GM23338 (cell line): ENCODE results near the gene RGL2. TPM values are rescaled to one million over a fixed set of nuclear protein-coding genes. Genes with fewer than 3 reads are reported as not detected.

Experiments
- ATAC-seq: fragments of 200-7000 bp; cut with Tn5 transposase; 3 replicates; pipeline ENCODE4 v1.9.1; 2020
- DNase-seq: peaks from one replicate; pipeline ENCODE4 v3.0.0-alpha.2; 2015; ENCODE audit warnings: low spot score
- H2AFZ ChIP-seq: fragments of 200-600 bp; sonication (generic); 2 replicates; pipeline ENCODE4 v1.8.0; 2016; ENCODE audit warnings: antibody characterized with exemption, mild to moderate bottlenecking, moderate library complexity
- H3F3A ChIP-seq: fragments of 200-600 bp; sonication (generic); replicated peaks from 2 replicates; pipeline ENCODE4 v1.8.0; 2017; ENCODE audit warnings: antibody characterized with exemption, mixed run types, low read depth
- H3K27ac ChIP-seq: fragments of 200-600 bp; sonication (generic); 2 replicates; pipeline ENCODE4 v1.6.1; 2016; ENCODE audit warnings: low read depth
- H3K27me3 ChIP-seq: fragments of 200-600 bp; sonication (generic); 2 replicates; pipeline ENCODE4 v1.8.0; 2016; ENCODE audit warnings: mild to moderate bottlenecking, mixed run types, moderate library complexity; ENCODE audit not compliant: insufficient read depth
- H3K36me3 ChIP-seq: fragments of 200-600 bp; sonication (generic); 2 replicates; pipeline ENCODE4 v1.8.0; 2016; ENCODE audit warnings: mild to moderate bottlenecking; ENCODE audit not compliant: insufficient read depth
- H3K4me1 ChIP-seq: fragments of 200-600 bp; sonication (generic); 2 replicates; pipeline ENCODE4 v1.8.0; 2016; ENCODE audit warnings: mild to moderate bottlenecking, moderate library complexity; ENCODE audit not compliant: insufficient read depth
- H3K4me2 ChIP-seq: fragments of 200-600 bp; sonication (generic); 2 replicates; pipeline ENCODE4 v1.7.1; 2017; ENCODE audit warnings: mixed run types
- H3K4me3 ChIP-seq: fragments of 200-600 bp; sonication (generic); 2 replicates; pipeline ENCODE4 v1.6.1; 2016; ENCODE audit warnings: mixed run types
- H3K79me2 ChIP-seq: fragments of 200-600 bp; sonication (generic); replicated peaks from 2 replicates; pipeline ENCODE4 v1.8.0; 2017; ENCODE audit warnings: mild to moderate bottlenecking; ENCODE audit not compliant: insufficient read depth
- H3K9me2 ChIP-seq: fragments of 200-600 bp; sonication (generic); 2 replicates; pipeline ENCODE4 v1.8.0; 2017; ENCODE audit not compliant: insufficient read depth
- H4K20me1 ChIP-seq: fragments of 200-600 bp; sonication (generic); replicated peaks from 2 replicates; pipeline ENCODE4 v1.8.0; 2017; ENCODE audit warnings: mild to moderate bottlenecking; ENCODE audit not compliant: insufficient read depth
- H3K27ac Mint-ChIP-seq: 2 replicates; pipeline ENCODE4 v1.8.0; 2020; ENCODE audit warnings: inconsistent platforms, mild to moderate bottlenecking, moderate library complexity, mixed read lengths
- H3K27me3 Mint-ChIP-seq: 3 replicates; pipeline ENCODE4 v1.8.0; 2022; ENCODE audit warnings: low read depth, mild to moderate bottlenecking, moderate library complexity, mixed read lengths, inconsistent platforms; ENCODE audit not compliant: insufficient read depth, poor library complexity
- H3K36me3 Mint-ChIP-seq: 3 replicates; pipeline ENCODE4 v1.8.0; 2021; ENCODE audit warnings: low read depth, mild to moderate bottlenecking, inconsistent platforms, moderate library complexity, mixed read lengths
- H3K4me1 Mint-ChIP-seq: 3 replicates; pipeline ENCODE4 v1.8.0; 2020; ENCODE audit warnings: mild to moderate bottlenecking, inconsistent platforms, mixed read lengths
- H3K4me3 Mint-ChIP-seq: 3 replicates; pipeline ENCODE4 v1.8.0; 2021; ENCODE audit warnings: moderate library complexity, mild to moderate bottlenecking, inconsistent platforms, mixed read lengths
- H3K9me3 Mint-ChIP-seq: 3 replicates; pipeline ENCODE4 v1.8.0; 2020; ENCODE audit warnings: moderate library complexity, mild to moderate bottlenecking, inconsistent platforms, mixed read lengths
- CTCF ChIP-seq, 2 experiments: fragments of 200-600 bp in 1 of 2; sonication (generic) in 1 of 2; conservative IDR thresholded peaks; 2 replicates each; pipeline versions ENCODE4 v1.5.1 to v1.6.1; 2016 to 2017; ENCODE audit warnings: antibody characterized with exemption in 2 of 2, low read depth in 2 of 2, mild to moderate bottlenecking in 2 of 2, moderate library complexity in 1 of 2
- ETS1 ChIP-seq: IDR thresholded peaks from 2 replicates; pipeline ENCODE4 v1.6.1; 2016; ENCODE audit warnings: antibody characterized with exemption
- EZH2 ChIP-seq: fragments of 200-600 bp; sonication (generic); IDR thresholded peaks from one replicate; pipeline ENCODE4 v1.8.0; 2017; ENCODE audit warnings: antibody characterized with exemption, mild to moderate bottlenecking, low read depth; ENCODE audit not compliant: unreplicated experiment
- NANOG ChIP-seq: IDR thresholded peaks from 2 replicates; pipeline ENCODE4 v1.6.1; 2016; ENCODE audit warnings: antibody characterized with exemption, borderline replicate concordance
- POLR2AphosphoS5 ChIP-seq: IDR thresholded peaks from 2 replicates; pipeline ENCODE4 v1.6.1; 2016; ENCODE audit warnings: antibody characterized with exemption, low read depth
- REST ChIP-seq: IDR thresholded peaks from one replicate; pipeline ENCODE4 v1.6.1; 2018; ENCODE audit warnings: antibody characterized with exemption; ENCODE audit not compliant: unreplicated experiment
- ZNF114 ChIP-seq: fragments of 250-450 bp; sonication (Bioruptor Pico); IDR thresholded peaks from 2 replicates; pipeline ENCODE4 v1.5.0; 2020; ENCODE audit warnings: mild to moderate bottlenecking, moderate library complexity
- ZNF331 ChIP-seq: fragments of 250-450 bp; sonication (Bioruptor Pico); IDR thresholded peaks from 2 replicates; pipeline ENCODE4 v1.5.0; 2020; ENCODE audit warnings: low read depth, mild to moderate bottlenecking, moderate library complexity
- ZNF462 ChIP-seq: fragments of 250-450 bp; sonication (Bioruptor Pico); IDR thresholded peaks from 2 replicates; pipeline ENCODE4 v1.5.0; 2020; ENCODE audit warnings: mild to moderate bottlenecking, moderate library complexity
- polyA plus RNA-seq: library from polyadenylated mRNA; unstranded; fragments of >200 nt; fragmentation: Nextera tagmentation; extraction: Ambion mirVana; gene quantifications from 2 replicates; pipeline ENCODE4 v1.2.1, GENCODE V29; 2016
- total RNA-seq: library from RNA; depleted of rRNA; stranded (reverse); fragments of >200 nt; shearing (Covaris generic); gene quantifications from 2 replicates; pipeline ENCODE4 v1.2.3, GENCODE V29; 2014

Gene RGL2
- total and polyA plus RNA-seq, 2 experiments from 2014 or later: 28.0 to 52.2 TPM

GRCh38 chr6:33333666-33334065 lies 34.9 kb upstream of the RGL2 start:
- Mint-ChIP-seq H3K9me3 (no peaks in the 10 kb centered on the region; the same call in 2 of the 3 replicates), H3K4me3 (no peak overlapping the region), H3K36me3 (no peaks in the 10 kb centered on the region), H3K27ac (no peak overlapping the region), H3K27me3 (peaks cover 8% of the 10 kb centered on the region), H3K4me1 (no peaks in the 10 kb centered on the region)
- H3K4me3 ChIP-seq: no peak overlapping the region
- ATAC-seq: no peak
- no peaks in the 10 kb centered on the region for H4K20me1 ChIP-seq
- no peak for DNase-seq
- no peaks in the 10 kb centered on the region; the same call in 1 of the 2 replicates for H3K9me2 ChIP-seq
- no peaks in the 10 kb centered on the region for H3K4me1 ChIP-seq
- no peaks in the 10 kb centered on the region for H3F3A ChIP-seq
- no peak overlapping the region for H3K27ac ChIP-seq
- TF ChIP-seq REST (no peak), ZNF331 (no peak), ZNF462 (no peak), EZH2 (no peak), NANOG (no peak), ZNF114 (CRISPR knock-in tag) (no peak), CTCF (conservative IDR thresholded peaks at IDR 0.05; ENCODE audit: low read depth in 2 of 2) (no peak), ETS1 (no peak), POLR2AphosphoS5 (no peak)
- no peaks in the 10 kb centered on the region for H3K36me3 ChIP-seq
- H3K4me2 ChIP-seq: no peak overlapping the region
- no peaks in the 10 kb centered on the region for H3K79me2 ChIP-seq
- no peaks in the 10 kb centered on the region for H3K27me3 ChIP-seq
- H2AFZ ChIP-seq: no peak overlapping the region
